HG03139 (cell line): ENCODE results near the gene SRSF11.
"Not testable (repeated sequence)": the region's sequence is repeated elsewhere in the genome, so short reads cannot be mapped to it uniquely, and the experiment has no call there.

Experiments
- ATAC-seq: cut with Tn5 transposase; IDR thresholded peaks from one replicate; pipeline ENCODE4 v1.9.1; 2021; ENCODE audit not compliant: unreplicated experiment

SRSF11 gene, protein sequence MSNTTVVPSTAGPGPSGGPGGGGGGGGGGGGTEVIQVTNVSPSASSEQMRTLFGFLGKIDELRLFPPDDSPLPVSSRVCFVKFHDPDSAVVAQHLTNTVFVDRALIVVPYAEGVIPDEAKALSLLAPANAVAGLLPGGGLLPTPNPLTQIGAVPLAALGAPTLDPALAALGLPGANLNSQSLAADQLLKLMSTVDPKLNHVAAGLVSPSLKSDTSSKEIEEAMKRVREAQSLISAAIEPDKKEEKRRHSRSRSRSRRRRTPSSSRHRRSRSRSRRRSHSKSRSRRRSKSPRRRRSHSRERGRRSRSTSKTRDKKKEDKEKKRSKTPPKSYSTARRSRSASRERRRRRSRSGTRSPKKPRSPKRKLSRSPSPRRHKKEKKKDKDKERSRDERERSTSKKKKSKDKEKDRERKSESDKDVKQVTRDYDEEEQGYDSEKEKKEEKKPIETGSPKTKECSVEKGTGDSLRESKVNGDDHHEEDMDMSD

DNA sequence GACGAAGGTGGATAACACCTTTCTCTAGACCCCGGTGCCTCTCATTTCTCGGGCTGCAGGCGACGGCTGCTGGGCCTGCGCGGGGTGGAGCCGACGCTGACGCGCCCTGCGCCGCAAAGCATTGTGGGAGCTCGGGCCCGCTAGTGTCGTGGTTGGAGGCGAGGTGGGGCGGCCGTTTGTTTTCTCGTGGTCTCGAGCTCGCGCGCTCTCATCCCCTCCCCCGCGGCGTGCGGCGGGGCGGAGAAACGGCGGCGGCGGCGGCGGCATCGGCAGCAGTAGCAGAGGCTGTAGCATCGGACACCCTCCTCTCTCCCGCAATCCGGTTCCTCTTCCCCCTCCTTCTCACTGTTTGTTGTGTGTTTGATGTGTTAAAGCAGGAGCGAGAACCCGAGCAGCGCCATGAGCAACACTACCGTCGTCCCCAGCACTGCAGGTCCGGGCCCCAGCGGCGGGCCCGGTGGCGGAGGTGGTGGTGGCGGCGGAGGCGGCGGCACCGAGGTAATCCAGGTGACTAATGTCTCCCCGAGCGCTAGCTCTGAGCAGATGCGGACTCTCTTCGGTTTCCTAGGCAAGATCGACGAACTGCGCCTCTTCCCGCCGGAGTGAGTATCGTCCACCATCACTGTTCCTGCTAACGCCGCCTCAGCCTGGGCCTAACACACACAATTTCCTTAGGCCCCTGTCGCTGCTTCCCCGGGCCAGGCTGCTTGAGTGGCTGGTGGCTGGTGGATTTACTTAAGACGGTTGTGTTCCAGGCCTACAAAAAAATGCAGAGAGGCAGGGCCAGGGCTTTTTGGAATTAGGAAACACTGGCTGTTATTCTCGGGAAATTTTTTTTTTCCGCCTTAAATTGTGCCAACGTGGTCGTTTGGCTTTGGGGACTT lies at the start of gene SRSF11:
Gene SRSF11 (plus strand): TSS at position 143 of the 884 bp plus-strand sequence. CDS start 257 bp downstream, at position 400.
- peak; percentile 90 for ATAC-seq

DNA sequence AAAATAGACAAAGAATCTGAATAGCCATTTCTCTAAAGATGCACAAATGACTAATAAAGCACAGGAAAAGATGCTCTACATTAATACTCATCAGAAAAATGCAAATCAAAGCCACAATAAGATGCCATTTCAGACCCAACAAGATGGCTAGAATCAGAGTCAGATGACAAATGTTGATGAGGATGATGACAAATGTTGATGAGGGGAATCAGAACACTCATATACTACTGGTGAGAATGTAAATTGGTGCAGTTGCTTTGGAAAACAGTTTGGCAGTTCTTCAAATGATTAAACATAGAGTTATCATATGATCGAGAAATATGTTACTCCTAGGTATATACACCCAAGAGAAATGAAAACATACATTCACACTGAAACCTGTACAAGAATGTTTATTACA lies 49.7 kb upstream of the SRSF11 start:
- ATAC-seq = no peak

DNA sequence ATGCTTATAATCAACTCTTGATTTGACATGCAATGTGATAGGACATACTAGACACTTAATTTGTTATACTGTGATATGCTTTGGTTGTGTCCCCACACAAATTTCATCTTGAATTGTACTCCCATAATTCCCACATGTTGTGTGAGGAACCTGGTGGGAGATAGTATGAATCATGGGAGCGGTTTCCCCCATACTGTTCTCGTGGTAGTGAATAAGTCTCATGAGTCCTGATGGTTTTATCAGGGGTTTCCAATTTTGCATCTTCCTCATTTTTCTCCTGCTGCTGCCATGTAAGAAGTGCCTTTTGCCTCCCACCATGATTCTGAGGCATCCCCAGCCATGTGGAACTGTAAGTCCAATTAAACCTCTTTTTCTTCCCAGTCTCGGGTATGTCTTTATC lies 36.0 kb upstream of the SRSF11 start:
- ATAC-seq = not testable (repeated sequence)

DNA sequence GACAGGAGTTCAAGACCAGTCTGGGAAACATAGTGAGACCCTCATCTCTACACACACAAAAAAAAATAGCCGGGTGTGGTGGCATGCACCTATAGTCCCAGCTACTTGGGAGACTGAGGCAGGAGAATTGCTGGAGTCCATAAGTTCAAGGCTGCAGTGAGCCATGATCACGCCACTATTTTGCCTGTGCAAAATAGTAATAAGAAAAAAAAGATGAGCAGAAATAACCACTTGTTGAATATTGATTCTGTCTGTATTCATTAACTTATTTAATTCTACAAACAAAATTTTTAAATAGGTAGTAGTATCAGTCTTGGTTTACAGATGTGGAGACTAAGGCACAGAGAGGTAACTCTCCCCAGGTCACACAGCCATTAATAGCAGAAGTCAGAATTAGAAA lies 32.7 kb upstream of the SRSF11 start:
- no peak for ATAC-seq

DNA sequence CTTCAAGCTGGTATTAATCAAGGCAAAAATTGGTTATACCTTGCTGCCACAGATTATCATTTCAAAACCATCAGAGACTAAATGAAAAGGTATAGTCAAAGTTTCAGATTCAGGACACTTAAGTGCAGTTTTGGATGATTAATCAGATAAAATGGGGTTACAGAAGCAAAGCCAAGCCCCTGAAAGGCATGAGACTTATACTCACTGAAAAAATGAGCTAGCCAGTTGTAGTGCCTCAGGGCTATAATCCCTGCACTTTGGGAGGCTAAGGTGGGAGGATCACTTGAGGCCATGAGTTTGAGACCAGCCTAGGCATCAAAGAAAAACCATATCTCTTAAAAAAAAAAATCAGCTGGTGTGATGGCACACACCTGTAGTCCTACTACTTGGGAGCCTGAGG lies 31.0 kb upstream of the SRSF11 start:
- no peak for ATAC-seq

DNA sequence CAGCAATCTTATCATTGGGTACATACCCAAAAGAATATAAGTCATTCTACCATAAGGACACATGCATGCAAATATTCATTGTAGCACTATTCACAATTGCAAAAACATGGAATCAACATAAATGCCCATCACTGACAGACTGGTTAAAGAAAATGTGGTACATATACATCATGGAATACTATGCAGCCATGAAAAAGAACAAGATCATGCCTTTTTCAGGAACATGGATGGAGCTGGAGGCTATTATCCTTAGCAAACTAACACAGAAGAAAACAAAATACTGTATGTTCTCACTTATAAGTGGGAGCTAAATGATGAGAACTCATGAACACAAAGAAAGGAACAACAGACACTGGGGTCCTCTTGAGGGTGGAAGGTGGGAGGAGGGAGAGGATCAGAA lies 28.7 kb upstream of the SRSF11 start:
- not testable (repeated sequence) for ATAC-seq

DNA sequence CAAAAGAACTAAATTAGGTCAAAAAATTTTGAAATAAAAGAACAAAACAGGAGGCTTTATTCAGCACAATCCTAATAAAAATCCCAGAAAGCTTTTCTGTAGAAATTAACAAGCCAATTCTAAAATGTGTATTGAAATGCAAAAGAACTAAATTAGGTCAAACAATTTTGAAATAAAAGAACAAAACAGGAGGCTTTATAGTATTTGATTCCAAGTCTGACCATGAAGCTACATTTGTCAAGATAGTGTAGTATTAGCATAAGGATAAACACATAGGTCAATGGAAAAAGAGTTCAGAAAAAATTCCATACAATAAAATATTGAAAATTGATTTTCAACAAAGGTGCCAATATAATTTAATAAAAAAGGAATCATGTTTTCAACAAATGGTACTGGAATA lies 26.6 kb upstream of the SRSF11 start:
- ATAC-seq = no peak

DNA sequence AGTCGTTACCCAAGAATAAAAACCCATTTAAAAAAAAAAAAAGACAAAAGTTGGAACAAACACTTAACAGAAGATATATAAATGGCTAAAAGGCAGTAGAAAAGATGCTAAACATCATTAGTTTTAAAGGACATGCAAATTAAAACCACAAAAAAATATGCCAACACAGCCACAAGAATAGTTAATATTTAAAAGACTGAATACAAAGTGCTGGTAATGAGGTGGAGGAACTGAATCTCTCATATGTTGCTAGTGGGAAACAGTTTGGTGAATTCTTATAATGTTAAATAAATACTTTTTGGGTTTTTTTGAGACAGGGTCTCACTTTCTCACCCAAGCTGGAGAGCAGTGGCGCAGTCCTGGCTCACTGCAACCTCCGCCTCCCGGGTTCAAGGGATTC lies 25.8 kb upstream of the SRSF11 start:
- ATAC-seq = peak; percentile 85

DNA sequence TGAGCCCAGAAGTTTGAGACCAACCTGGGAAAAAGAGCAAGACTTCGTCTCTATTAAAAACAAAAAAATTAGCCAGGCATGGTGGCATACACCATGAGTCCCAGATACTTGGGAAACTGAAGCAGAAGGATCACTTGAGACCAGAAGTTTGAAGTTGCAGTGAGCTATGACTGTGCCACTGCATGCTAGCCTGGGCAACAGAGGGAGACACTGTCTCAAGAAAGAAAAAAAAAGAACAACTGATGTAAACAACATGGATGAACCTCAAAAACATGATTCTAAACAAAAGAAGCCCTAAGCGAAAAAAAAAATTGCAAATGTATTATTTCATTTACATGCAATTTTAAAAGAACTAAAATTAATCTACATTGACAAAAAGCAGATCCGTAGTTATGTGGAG lies 24.8 kb upstream of the SRSF11 start:
- no peak for ATAC-seq

DNA sequence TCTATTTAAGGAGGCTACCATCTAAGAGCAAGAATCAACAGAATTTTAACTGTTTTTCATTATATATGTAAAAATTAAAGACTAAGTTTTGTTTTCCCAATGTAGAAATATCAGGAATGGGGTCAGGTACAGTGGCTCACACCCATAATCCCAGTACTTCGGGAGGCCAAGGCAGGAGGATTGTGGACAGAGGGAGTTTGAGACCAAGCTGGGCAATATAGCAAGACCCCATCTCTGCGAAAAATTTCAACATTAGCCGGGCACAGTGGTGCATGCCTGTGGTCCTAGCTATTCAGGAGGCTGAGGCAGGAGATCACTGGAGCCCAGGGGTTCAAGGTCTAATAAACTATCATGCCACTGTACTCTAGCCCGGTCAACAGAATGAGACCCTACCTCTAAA lies 21.1 kb upstream of the SRSF11 start:
- ATAC-seq = no peak

DNA sequence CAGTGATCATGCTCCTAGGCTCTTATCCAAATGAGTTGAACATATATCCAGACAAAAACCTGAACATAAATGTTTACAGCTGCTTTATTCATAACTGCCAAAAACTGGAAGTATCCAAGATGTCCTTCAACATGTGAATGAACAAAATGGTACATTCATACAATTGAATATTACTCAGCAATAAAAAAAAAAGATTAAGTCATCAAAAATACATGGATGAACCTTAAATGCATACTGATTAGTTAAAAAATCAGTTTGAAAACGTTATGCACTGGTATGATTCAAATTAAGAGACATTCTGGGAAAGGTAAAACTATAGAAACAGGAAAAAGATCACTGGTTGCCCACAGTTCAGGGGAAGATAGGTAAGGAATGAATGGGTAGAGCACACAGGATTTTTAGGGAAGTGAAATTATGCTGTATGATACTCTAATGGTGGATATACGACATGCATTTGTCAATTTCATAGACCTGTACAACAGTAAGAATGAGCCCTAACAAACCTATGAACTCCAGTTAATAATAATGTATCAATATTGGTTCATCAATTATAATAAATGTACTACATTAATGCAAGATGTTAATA lies 18.9 kb upstream of the SRSF11 start:
- ATAC-seq = no peak

DNA sequence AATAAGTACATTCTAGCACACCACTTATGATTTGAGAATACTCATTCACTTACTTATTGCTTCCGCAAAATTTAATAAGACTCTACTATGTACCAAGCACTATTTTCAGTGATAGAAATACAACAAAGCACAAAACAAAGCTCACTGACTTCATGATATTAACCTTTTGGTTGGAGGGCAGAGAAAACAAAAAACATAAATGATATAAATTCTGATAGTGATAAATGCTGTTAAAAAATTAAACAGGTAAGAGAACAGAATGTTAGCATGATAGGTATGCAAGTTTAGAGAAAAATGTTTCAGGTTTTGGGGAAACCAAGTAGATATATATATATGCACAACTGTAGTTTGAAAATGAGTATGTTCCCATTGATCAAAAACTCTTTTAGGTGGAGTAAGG lies 17.0 kb upstream of the SRSF11 start:
- no peak for ATAC-seq

DNA sequence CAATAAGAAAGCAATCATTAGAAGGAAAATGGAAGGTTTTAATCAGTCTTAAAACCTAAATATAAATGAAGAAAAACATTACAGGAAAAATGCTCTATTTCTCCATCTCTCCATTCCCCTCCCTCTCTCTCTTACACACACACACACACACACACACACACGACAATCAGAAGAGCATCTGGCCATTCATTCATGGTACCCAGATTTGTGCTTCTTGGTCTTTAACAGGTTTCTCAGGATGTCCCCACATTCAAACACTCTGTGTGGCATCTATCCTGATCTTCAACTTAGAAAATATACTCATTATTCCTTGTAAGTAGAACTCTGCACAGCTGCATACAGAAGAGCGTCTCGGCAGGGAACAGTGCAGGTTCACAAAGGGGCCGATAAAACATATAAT lies 16.6 kb upstream of the SRSF11 start:
- no peak for ATAC-seq

DNA sequence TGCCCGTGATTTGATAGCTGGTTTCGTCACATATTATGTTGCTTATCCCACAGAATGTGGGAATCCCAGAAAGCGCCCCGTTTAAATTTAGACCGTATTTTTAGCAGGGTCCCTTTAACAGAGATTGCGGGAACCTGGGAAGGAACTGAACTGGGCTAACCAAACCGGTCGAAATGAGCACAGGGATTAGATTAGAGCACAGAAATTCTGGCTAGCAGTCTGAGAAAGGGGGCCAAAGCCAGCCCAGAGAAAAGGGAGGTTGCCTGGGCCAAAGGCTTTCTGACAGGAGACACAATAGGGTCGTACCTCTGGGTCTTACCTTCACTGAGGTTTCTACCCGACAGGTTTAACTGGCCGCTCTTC lies 16.1 kb upstream of the SRSF11 start:
- ATAC-seq = no peak

DNA sequence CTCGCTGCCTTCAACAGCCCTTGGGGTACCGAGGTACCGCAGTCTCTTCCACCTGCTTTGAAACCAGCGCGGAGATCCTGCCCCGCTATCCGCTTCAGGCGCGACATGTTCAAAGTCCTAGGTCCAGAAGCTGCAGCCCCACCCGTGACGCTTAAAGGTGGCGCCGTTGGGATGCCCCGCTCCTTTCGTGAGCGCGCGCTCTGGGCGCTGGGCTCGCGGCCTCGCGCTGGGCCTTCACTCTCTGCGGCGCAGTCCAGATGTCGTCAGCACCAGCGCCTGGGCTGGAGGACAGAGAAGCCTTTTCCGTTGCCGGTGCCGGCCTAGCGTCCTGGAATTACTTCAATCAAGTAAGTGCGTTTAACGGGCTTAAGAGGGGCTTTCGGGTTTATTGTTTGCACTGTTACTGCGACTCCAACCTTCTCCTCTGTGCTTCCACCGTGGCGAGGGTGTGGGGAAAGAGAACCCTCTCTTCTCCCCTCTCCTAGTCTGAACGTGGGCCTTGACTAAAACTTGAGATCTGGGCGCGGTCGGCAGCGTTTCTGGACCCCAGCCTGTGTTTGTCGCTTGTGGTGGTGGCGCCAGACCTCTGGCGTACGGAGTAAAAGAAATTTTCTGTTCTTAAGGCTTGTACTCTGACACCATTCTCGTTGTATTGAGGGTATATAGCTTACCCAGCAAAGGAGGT lies 15.6 kb upstream of the SRSF11 start, which contains the start of gene LRRC40:
Gene LRRC40 (minus strand): TSS at position 146 of the 685 bp plus-strand sequence. CDS start 39 bp downstream, at position 107.
- ATAC-seq = peak; percentile 77

DNA sequence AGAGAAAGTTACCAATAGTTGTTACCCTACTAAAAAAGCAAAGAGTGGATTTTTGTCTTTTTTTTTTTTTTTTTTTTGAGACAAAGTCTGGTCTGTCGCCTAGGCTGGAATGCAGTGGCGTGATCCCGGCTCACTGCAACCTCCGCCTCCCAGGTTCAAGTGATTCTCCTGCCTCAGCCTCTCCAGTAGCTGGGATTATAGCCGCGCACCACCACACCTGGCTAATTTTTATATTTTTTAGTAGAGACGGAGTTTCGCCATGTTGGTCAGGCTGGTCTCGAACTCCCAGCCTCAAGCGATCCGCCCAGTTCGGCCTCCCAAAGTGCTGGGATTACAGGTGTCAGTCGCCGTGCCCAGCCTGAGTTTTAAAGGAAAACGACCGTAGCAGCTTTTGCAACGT lies 14.3 kb upstream of the SRSF11 start:
- not testable (repeated sequence) for ATAC-seq

DNA sequence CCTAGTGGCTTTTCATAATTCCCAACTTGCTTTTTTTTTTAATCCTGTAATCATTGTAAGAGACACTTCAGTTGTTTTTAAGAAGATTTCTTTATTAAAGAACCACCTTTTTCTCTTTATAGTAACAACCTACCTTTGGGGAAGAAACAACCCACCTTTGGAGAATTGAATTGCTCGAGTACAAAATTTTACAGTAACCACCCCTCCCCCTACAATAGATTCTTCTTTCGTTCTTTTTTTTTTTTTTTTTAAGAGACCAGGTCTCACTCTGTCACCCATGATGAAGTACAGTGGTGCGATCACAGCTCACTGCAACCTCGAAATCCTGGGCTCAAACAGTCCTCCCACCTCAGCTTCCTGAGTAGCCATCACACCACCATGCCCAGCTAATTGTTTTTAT lies 13.7 kb upstream of the SRSF11 start:
- ATAC-seq = no peak

DNA sequence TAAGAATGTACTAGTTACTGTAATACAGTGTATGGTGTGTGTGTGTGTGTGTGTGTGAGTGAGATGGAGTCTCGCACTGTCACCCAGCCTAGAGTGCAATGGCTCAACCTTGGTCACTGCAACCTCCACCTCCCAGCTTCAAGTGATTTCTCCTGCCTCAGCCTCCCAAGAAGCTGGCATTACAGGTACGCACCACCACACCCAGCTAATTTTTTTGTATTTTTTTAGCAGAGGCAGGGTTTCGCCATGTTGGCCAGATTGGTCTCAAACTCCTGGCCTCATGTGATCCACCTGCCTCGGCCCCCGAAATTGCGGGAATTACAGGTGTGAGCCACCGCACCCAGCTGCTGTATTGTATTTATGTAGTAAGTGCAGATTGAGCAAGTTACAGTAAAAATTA lies 12.9 kb upstream of the SRSF11 start:
- ATAC-seq = no peak

DNA sequence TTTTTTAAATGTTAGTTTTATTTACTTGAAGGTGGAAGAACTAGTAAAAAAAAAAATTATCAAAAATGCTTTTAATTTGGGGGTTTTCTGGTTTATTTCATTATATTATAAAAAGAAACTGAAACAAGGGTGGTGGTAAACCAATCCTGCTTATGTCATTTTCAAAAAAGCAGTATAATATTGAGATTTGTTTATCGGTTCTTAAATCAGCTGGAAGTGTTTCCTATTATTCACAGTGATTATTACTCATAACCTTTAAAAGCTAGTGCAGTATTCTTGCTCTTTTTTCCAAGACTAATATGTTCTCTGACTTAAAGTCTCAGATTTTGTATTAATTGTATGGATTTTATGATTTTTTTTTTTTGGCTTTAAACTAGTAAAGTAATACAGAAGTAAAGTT lies 10.4 kb upstream of the SRSF11 start:
- ATAC-seq = no peak

DNA sequence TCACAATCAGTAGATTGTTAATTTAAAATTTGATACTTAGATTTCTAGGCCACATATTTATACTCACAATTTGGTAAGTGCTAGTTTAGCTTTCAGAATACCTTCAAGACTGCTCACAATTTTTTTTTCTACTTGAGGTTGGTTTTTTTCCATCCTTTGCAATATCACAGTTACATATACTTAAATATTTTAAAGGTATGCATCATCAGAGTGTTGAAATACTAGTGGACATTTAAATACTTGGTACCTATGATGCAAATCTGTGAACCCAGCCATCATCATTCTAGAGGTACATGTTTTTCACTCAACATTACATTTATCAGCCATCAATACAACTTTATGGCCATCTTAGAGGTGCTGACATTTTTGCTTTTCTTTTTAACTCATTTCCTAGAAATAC lies 9.6 kb upstream of the SRSF11 start:
- ATAC-seq = no peak

DNA sequence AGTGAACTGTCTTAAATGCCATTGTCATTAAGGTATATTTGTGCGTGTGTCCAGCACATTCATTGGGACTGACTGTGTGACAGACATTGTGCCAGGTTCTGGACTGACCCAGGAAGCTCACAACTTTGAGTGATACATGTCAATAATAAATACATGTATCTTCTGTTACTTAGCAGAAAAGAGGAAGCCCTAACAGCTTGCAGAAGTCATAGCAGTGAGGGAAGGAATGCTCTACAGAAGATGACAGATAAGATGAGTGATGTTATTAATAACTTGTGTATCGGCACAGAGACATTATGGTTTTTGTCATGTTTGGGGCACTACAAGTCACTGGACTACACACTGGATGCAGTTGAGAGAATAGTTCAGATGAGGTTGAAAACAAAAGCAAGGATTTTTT lies 1.2 kb upstream of the SRSF11 start:
- ATAC-seq = no peak
